GM10847 (cell line): Measurements from ENCODE around the gene FAM180A.

Experiments used
- POLR2A ChIP-seq: IDR thresholded peaks from 2 replicates; pipeline ENCODE4 v1.6.1; 2011; ENCODE audit not compliant: insufficient read length; ENCODE audit errors: extremely low read depth

The FAM180A gene

DNA sequence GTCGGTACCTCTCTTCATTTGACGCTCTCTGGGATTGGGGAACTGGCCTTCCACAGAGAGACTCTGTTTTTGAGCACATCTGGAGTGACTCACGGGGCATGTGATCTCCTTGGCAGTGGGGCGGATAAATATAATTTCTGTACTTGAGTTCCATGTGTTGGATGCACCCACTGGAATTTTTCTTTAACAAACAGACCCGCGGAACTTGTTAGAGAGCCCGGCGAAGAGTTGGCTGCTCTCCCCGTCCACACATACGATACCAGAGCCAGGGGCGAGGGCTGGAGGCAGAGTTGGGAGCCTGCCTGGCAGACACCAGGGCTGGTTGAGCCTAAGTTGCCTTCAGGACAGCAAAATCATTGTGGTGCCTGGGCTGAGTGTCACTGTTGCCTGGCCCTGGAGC lies at the start of gene FAM180A:
TSS of gene FAM180A (minus strand) at position 44 of the 400 bp plus-strand sequence. CDS start 233 bp downstream, outside the sequence.
- no peak for TF ChIP-seq POLR2A

DNA sequence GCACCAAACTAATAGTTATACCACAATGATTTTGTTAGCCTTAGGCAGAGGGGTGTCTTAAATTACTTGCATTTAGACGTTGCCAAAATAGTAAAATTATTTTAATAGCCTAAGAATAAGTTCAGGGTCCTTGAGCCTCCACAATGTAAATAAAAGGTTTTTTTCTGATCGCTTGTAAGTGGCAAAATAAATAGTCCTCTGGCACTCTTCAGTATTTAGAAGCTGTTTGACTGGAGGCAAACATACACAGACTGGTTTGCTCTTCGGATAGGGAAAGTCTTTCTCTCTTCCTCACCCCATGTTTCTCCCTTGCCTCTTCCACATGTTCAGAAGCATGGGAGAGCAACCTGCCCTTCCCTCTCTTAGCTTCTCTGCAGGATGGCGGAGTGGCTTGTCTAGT lies 49.5 kb upstream of the FAM180A start:
- TF ChIP-seq POLR2A = no peak

DNA sequence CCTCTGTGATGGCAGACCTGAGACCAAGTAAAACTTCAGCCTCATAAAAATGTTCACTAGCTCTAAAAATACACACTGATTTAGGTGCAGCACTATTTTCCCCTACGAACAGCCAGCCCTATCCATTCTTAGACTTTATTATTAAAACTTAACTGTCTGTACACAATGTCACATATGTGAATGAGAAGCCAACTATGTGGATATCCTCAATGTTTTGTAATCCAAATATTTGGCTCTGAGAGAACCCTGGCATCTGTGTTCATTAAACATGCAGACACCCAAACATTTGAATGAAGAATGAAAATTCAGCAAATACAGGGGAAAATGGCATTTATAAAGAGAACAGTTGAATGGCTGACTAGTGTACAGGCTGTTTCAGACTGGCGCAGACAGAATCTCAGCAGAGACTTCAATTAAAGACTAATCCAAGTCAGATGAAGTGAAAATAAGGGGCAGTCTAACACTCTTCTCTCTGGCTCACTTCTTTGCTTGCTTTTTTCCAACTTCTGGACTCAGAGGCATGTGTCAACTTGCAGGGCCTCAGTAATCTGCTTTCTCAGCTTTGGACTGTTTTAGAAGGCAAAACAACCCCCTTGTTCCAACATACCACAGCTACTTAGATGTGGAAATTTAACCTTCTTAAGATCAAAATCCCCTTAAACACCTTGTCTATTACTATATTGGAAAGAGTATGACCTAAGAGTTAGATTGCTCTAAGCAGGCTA lies 47.4 kb upstream of the FAM180A start:
- TF ChIP-seq POLR2A = no peak

DNA sequence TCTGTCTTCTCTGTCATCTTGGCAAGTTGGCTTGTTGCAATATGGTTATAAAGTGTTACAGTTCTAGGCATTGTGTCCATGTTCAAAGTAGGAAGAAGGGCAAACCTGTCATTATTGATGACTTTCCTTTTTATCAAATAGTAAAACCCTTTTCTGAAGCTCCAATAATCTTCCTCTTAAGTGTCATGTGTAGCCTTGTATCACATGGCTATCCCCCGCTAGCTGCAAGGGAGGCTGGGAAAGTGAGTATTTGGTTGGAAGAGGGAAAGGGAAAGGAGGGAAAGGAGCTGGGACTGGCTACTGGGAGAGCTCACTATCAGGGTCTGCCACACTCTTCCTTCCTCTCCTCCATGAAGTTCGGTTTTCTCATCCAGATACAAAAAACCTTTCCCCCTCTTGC lies 45.2 kb upstream of the FAM180A start:
- TF ChIP-seq POLR2A = no peak

DNA sequence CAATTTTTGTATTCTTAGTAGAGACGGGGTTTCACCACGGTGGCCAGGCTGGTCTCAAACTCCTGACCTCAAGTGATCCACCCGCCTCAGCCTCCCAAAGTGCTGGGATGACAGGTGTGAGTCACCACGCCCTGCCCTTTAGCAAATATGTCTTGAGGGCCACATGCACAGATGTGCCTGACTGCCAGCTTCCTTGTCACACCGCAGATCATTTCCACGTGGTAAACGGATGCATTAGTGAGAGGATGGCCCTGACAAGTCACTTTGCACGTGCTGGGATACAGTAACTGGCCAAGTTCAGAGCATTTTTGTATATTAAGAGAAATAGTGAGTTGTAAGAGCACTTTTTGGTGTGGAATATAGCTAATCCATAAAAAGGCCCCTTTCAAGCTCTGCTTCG lies 44.3 kb upstream of the FAM180A start:
- no peak for TF ChIP-seq POLR2A

DNA sequence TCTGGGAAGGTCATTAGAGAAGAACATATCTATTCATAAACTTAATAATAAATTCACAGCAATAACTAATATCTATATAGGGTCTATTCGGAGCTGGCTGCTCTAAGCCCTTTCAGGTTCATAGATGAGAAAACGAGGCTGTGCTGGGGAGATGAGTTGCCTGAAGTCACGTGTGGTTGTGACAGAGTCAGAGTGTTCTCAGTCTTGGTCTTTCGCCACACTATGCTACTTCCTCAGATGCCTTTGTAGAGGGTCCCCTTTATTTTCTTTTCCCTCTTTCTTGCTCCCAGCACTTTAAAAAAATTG lies 43.7 kb upstream of the FAM180A start:
- TF ChIP-seq POLR2A = no peak

DNA sequence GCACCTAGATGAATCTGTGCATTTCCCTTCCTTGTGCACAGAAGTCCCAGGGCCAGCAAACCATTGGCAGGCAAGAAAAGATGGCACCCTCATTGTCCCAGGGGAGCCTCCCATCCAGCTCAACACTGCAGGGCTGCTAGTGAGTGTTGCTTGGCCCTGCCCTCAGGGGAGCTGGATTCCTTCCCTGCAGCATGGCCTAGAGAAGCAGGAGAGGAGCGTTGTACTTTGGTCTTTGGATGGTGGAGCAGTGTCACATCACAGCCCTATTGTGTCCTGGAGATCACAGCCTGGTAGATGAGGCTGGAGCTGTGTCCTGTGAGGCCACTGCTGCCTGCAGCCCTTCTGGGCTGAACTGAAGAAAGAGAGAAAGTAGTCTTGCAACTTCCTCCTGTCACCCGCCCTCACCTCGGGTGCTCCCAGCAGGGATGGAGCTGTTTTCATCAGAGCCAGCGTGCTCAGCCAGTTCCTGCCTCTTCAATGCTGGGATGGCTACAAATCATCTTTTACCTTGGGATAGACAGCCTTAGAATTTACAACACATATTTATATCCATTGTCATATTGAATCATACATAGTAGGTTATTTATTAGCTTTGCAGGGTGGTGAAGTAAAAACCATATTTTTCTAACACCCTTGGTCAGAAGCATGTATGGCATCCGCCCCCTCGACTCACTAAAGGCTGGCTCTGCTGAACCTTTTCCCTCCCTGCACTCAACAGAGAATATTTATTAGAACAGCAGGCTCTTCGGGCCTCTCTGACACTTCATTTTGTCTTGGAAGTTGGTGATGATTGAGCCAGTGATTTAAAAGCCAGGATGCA lies 43.1 kb upstream of the FAM180A start:
- no peak for TF ChIP-seq POLR2A

DNA sequence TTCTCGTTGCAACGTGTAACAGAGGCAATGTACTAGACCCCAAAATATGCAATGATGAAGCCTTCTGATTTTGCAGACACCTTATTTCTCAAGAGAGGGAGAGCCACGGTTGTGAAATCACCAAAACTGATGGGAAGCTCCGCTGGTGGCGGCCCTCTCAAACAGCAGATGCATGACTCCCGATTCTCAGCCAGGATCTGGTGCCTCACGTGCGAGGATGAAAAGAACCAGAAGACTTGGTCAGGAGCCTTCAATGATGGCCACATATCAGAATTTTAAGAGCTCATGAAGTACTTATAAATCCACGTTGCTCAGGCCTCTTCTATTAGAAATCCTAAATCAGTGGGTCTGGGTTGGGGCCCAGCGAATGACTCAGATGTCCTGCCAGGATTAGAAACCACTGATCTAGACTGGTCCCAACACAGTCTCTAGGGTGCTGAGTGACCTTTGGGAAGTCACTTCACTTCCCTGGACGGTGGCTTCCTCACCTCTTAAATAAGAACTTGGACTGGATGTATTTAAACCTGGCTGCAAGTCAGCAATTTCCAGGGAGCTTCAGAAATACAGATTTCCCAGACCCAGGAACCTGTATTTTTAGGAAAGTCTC lies 41.9 kb upstream of the FAM180A start:
- TF ChIP-seq POLR2A = no peak

DNA sequence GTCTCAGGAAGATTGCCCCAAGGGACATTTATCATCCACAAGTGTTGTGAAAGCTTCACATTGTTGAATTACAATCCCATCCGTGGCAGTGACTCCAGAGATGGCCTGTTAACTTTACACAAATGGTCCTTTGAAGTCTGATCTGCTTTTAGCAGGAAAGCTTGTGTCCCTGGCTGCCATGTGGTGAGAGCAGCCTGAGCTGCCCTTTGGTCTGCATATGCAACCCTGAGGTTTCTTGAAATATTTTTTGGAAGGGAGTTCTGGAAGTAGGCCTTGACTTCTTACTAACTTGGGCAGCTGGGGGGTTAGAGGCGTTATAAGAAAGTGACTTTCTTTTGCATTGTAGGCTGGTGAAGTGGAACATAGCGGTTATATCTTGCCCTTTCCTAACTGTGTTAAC lies 41.3 kb upstream of the FAM180A start:
- no peak for TF ChIP-seq POLR2A

DNA sequence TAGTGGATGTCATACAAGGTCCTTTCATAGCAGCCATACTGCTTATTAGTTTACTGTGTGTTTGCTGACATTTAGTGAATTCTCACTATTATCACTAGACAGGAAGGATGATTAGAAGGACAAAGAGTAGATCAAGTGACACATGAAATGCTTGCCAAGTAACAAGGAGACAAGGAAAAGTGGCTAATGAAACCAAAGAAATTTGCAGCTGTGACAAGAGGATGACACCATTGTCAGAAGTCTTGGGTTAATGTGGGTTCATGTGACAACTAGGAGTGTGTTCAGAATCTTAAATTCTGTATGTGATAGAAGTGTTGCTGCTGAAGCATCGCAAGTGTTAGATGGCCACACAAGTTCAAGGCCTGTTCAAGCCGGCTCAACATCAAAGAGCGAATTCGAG lies 40.8 kb upstream of the FAM180A start:
- TF ChIP-seq POLR2A = no peak

DNA sequence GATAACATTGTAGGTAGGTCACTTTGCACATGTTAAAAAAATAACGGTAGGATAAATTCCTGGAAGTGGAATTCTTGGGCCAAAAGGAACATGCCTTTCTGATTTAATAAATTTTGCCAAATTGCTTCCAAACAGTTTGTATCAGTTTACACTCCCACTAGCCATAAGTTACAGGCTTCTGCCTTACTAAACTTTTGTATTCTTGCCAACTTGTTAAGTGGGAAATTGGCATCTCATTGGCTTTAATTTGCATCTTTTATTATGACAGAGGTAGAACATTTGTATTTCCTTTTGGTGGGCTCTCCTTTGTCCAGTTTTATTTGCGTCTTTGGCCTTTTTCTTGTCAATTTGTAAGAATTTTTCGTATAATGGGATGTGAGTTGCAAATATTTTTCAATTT lies 38.3 kb upstream of the FAM180A start:
- TF ChIP-seq POLR2A = no peak

DNA sequence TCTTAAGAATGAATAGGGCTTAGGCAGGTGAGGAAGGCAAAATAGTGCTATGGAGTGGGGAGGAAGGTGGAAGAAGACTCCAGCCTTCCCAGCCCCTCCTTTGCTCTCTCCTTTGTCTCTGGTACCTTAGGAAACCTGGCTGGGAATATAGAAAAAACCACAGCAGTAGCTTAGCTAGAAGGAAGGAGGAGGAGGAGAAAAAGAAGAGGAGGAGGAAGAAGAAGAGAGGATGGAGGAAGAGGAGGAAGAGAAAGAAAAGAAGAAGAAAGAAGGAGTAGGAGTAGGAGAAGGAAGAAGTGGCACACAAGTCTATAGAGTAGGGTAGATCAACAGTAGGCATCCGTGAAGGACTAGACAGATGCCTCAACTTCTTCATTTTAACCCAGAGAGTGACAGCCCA lies 36.5 kb upstream of the FAM180A start:
- no peak for TF ChIP-seq POLR2A

DNA sequence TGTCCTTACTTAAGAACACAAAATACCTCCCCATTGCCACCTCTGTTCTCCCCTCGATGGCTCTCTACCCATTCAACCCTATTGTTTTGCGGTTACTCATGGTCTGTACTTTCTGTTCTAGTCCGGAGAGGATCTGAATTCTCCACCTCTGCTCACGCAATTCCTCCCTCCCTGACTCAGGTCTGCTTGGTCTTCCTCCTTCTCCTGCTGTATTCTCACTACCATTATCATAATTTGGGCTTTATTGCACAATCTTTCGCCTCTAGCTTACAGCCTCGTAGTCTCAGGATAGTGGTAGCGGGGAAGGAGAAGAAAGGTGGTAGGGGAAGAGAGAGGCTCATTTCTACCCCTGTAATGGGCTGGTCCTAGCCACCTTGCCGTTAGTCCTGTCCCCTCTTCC lies 35.4 kb upstream of the FAM180A start:
- TF ChIP-seq POLR2A = no peak

DNA sequence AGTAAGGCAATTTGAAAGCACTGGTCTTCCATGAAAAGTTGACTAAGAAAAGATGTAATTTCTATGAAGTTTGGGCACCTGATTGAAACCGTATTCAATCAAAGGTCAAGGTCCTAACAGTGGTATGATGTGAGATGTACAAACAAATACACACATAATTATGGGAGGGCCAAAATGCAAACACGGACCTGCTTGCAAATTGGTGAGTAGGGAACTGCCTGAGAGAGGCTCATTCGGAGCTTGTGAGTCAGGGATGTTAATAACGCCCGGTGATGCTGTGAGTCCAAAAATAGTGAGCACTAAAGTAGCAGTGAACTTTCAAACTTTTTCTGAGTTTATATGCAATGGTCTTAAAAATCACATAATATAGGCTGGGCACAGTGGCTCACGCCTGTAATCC lies 34.2 kb upstream of the FAM180A start:
- no peak for TF ChIP-seq POLR2A

DNA sequence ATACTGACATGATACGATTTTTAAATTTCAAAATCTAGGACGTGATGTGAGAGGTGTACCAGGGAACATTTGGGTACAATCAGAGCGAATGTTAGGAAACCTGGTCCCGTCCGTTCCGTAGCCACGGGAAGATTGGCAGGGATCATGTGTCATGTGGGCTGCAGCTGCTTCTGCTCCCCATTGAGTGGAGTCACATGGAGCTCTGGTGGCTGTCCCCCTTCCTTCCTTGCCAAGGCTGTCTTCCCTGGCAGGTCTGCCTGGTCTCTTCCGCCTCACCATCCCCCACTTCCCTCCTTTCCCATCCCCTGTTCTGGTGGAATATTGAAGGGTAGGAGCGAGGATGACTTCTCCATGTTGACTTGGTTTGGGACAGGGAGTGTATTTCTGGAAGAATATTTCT lies 33.8 kb upstream of the FAM180A start:
- no peak for TF ChIP-seq POLR2A
